SIG-M5 treated with dmso at 0.1 percent for 504 hours (cell line): ENCODE data around the gene UNC119B.

Source experiments
- DNase-seq: peaks from one replicate; lab custom pipeline; 2025; ENCODE audit not compliant: unreplicated experiment; lab: John Stamatoyannopoulos, UW

The UNC119B gene

DNA sequence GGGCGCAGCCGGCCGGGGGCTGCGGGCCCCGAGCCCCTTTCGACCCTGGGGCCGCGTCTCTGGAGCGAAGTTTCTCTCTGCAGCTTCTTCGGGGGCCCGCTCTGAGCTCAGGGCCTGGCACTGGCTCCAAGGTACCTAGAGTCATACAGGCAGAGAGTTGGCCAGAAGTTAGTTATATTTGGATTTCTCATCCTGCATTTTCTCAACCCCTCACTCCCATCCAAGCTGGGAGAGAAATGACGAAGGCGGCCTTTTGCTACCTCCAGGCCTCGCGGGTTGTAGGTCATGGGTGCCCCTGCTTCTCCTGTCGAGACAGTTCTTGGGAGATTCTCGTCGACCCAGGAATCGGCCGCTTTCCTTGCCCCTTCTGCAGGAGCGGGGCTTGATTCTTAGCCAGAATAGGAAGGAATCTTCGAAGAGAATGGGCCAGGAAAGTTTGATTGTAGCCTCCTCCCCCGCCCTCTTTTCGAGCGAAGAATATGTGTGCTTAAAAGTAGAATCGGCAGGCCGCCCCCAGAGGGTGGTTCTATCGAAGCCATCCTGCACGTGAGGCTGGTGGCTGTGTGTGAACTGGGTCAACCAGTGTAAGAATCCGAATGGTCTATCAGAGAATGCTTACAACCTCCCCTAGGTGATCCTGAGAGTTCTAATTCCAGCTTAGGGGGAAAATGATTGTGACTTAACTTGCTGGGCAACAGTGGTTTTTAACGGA is 22.5 kb upstream of the UNC119B start:
- no peak for DNase-seq

DNA sequence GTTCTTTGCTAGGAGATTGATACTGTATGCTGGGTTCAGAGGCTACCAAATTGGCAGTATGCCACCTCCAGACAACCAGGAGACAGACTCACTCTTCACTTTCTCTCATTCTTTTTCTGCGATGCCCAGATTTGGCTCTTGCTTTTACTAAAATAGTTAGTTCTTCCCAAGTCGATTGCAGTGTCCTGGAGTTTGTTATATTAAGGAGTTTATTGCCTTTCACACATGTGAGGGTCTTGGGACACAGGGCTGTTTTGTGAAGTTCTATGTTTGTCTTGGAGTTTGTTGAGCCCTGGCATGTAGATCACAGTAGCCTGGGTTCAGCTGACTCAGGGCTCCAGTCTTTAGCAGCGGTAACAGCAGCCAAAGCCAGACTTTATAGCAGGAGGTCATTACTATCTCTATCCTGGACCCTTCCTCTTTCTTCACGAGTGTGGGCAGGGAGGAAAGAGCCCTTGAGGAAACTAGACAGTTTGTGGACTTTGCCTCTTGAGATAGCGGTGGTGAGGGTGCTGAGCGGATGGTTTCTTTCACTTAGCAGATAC is 21.7 kb upstream of the UNC119B start:
- DNase-seq = peak; percentile 22

DNA sequence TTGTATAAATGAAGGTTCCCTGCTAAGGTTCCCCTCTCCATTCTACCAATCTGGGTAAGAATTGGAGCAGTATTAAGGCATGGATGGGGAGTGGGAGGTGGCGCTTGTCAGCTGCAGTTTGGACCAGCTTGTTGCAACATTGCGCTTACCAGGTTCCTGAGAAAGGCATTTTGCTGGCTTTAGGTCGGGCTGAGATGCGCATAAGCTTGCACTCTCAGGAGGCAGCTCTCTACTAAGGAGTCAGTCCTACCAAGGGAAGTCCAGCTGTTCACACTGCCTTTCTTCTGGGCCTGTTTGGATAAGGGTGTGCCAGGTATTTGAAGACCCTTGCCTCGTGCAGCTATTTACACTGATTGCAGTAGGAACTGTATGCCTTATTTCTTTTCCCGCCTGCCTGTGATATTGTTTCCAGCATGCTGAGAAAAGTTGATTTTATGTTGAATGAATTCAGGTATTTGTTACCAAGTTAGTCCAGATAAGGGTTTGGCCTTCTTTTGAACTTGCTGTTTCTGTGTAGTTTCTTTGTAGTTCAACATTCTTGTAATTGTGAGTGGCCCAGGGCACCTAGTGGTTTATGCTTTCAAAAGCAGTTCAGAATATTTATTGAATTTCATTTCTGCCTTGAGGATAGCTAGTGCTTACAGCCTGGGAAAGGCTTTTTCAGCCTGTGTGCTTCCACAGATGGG is 20.7 kb upstream of the UNC119B start:
- no peak for DNase-seq

DNA sequence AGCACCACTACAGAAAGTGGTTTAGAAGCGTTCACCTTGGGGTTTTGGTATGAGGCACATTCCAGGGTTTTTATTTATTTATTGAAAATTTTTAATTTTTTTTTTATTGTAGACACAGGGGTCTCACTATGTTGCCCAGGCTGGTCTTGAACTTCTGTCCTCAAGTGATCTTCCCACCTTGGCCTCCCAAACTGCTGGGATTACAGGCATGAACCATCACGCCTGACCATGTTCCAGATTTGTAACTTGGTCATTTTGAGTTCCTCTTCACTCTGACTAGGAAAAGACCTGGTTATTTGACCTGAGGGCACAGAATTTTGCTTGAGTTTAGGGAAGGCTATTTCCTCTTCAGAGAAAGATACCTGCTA is 20.2 kb upstream of the UNC119B start:
- no peak for DNase-seq

DNA sequence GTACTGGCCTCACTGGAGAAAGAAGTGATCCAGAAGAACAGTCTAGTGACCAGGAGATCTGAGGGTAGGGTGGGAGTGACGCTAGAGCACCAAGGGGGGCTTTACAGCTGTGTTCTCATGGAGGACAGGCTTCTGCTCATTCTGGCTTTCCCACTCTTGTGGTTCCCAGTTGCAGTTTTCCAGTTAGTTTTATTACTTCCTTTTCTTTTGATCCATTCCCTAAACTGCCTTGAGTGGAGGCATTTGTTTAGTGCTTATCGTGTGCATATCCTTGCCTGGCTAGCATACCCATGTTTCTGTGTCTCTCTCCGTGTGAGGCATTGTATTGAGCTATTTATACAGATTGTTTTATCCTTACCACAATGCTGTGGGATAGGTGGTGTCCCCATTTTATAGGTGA is 19.3 kb upstream of the UNC119B start:
- no peak for DNase-seq

DNA sequence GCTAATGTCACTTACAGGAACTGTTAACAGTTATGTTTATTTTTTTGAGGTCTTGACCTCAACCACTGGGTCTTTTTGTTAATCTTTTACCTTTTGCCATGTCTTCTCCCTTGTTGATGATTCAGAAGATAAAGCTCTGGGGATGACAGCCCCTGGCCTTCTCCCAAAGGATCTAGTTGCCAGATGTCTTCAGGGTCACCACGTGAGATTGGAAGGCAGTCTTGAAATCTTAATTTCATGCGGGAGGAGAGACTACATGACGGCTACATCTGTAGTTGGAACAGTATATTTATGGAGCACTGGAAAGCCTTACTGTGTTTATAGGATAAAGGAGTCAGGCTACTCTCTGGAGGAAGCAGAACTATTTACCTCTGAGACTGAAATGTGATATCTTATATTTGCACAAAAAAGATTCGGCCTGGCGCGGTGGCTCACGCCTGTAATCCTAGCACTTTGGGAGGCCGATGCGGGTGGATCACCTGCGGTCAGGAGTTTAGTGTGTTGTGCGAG is 17.7 kb upstream of the UNC119B start:
- DNase-seq = no peak

DNA sequence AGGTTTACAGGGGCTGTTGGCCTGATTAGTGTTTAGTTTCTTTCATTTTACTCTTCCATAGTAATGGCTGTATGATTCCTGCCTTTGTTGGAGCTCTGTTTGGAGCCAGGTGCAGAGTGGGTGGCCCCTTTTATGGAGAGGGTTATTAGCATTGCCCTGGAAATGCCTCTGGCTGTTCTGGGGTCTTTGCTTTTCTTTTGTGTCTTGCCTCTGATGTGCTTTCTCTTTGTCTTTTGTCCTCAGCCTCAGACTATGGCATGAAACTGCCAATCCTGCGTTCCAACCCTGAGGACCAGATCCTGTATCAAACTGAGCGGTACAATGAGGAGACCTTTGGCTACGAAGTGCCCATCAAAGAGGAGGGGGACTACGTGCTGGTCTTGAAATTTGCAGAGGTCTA is 16.4 kb upstream of the UNC119B start:
- DNase-seq = no peak

DNA sequence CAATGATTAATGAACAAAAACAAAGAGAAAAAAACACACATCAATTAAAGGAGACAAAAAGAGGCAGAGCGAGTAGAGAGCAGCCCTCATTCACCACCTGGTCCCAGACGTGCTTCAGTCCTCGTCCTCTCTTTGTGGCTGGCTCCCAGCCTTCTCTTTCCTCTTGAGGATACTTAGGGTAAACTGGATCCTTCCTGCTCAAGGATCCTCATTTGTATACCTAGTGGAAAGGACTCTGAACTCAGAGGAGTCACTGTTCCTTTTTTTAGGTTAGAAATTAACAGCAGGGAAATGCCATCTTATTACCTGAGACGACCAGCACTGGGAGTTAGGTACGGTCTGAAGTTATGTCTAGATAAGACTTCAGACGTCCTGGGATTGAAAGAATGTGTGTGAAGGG is 13.6 kb upstream of the UNC119B start:
- no peak for DNase-seq

DNA sequence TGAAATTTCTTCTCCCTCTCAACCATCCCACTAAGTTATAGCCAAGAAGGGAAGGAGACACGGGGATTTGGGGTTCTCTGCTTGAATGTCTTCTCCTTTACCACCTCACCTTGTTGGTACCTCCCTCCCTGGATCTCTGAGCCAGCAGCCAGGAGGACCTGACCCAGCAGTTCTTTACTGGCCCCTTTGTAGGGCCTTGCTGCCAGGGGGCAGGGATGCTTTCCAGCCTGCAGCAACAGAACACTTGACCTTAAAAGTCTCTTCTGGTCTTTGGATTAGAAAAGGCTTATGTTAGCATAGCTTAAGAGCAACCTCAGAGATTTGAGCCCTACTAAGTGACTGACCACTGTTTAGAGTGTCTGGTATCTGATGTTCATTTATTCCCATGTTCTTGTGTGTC is 12.9 kb upstream of the UNC119B start:
- no peak for DNase-seq

DNA sequence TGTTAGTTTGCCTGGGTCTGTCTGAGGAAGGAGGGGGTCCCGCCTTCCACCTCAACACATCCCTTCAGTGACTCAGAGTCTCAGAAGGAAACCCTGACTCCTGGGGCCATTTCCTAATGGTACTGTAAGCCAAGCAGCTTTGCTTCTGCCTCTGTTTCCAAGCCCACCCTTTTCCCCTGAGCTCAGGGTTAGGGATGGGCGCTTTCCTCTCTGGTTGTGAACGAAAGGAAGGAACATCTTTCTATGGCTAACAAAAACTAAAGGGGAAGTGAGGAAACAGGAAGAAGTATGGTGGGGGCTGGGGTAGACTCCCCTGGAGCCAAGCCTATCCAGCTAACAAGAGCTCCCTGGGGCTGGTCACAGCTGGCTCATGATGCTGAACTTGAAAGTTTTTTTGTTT is 11.6 kb upstream of the UNC119B start:
- peak; percentile 66 for DNase-seq

DNA sequence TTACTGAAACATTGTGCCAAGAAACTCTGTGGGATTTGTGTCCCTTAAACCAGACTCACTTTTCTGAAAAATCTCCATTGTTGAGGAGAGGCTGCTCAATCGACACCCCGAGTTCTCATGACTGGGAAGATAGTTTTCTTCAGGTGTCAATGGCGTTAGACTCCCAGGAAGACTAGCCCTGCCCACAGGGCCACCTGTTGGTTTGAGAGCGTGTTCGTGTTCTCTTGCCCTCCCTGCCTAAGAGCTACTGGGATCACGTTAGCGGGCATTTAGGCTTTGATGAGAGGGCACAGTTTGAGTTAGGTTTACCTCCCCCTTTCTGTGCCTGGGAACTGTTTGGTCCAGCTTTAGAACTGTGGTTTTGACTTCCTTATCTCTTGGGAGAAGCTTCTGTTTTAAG is 10.7 kb upstream of the UNC119B start:
- no peak for DNase-seq

DNA sequence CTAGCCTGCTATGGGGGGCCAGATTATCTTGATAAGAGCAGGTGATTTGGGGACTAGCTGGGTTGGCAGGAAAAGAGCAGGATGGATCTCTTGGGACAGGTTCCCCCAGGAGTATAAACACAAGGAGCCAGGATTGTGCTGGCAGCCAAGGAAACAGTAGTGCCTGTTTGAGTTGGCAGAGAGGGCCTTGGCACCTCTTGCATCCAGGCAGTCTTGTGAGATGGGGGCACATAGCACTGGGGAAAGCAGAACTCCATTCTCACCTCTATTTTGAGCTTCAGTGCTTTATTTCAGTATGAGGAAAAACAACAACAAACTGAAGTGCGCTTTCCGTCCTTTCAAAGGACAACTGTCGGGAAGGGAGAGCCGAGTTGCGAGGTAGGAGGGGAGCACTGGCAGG is 9.4 kb upstream of the UNC119B start:
- DNase-seq = no peak

DNA sequence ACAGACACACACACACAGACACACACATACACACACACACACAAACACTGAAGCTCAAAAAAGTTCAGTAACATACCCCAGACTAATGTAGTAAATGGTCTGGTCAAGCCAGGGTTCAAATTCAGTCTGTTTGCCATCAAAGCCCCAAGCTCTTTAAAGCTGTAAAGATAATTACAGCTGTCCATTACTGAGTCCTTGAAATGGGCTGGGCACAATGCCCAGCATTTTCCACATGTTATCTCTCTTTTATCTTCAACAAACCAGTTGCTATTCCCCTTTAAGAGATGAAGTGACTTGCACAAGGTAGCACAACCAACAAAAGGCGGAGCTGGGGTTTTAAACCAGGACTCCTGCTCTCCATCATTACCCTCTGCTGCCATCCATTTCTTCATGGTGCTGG is 7.6 kb upstream of the UNC119B start:
- DNase-seq = no peak

DNA sequence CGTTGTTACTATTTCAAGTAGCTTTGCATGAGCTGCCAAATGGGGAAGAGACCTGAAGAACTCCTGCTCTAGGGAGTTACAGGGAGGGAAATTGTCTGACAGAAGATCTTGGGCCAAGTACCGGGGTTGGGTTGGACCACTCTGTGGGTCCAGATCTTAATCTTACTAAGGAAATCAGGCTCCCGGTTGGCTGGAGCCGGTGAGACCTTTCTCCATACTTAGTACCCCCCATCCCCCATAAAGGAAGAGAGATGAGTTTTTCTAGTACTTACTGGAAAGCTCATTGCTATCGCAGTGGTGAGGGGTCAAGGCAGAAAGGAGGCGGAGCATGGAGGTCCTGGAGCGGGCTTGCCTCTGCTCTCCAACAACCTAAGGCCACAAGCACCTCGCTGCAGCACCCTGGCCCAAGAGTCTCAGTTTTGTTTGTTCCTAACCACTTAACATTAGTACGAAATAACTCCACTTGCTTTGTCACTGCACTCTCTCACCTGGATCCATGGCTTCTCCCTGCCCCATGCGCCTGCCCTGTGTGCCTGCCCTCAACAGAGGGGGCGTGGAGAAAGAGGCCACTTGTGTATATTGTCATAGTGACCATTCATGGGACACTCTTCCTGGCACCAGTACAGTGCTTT is 6.8 kb upstream of the UNC119B start:
- no peak for DNase-seq

DNA sequence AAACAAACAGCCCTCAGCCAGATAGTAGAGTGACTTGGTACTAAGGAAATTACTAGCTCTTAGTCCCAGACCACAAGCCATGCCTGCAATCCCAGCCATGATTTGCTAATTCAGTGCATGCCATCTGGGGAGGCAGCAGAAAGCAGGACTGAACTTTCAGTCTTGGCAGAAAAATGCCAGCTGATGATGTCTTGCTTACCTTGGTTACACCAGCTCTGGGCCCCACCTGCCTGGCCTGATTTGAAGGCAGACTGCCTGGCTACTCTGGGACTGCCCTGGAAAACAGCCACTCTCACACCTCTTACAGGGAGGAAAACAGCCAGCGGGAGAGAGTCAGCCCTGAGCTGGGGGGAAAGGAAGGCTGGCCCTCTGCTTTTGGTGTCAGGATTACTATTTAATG is 4.6 kb upstream of the UNC119B start:
- no peak for DNase-seq

DNA sequence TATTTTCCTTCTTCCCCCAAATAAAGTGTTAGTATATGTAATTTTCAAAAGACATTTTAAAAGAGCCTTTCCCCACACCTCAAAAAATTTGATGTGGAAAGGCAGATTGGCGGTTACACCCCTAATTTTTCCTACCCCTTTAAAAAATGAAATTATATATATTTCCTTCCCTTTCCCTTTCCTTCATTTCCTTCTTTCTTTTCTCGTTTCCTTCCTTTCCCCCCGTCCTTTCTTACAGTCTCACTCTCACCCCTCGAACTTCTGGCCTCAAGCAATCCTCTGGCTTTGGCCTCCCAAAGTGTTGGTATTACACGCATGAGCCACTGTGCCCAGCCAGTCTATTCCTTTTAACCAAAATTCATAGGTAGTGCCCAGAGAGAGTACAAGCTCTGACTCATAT is 4.2 kb upstream of the UNC119B start:
- DNase-seq = no peak

DNA sequence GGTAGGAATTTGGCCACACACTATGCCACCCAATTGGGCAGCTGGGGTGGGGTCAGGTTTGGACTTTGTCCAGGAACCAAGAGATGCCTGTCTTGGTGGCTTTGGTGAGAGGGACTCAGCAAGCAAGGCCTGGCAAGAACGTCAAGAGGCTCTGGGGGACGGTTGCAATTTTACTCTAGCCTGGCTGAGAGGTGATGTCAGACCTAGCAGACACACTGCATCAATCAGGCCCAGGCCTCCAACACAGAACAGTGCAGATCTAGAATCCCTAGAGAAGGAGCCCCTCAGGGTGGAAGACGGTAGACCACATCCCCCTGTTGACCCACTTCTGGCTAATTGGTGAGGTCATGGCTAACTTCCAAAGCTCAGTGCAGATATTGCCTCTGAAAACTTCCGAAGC is 1.6 kb upstream of the UNC119B start:
- DNase-seq = no peak

DNA sequence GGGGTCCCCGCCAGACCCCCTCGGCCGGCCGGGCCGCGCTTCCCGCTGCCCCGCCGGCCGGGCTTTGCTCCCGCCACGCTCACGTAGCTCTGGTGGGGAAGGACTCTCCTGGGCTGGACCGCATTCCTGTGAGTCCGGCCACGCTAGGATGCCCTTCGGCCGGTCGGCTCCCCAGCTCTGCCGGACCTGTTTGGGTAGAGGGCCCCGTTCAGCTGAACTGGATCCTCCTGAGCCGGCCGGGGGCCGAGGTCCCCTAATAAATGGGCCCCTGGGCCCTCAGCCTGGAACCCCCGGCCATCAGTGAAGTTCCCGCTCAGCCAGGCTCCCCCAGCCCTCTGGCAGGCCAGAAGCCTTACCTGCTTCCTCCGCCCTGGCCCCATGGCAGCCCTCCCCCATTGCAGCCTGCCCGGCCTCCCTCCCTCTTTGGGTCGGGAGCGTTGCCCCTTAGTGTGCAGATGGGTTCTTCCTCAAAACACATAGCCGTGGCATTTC is 593 bp downstream of the UNC119B start:
- peak; percentile 20 for DNase-seq

DNA sequence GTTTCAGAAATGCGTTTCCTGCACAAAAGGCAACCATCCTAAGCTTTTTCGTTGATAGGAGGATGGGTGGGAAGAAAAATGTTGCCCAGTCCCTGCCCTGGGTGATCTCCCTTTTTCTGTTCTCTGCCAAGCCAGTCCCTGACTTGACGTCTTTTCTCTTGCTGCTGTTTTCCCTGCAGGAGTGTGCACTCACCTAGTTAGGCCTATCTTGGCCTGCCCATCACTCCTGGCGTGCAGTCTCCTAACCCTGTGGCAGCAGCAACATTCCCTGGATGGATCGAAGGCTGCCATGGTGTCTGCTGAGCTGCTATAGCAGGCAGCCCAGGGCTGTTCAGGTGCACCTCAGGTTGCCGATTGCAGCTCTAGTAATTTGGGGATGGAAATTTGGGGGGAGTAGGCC is 1.2 kb downstream of the UNC119B start:
- DNase-seq = no peak

DNA sequence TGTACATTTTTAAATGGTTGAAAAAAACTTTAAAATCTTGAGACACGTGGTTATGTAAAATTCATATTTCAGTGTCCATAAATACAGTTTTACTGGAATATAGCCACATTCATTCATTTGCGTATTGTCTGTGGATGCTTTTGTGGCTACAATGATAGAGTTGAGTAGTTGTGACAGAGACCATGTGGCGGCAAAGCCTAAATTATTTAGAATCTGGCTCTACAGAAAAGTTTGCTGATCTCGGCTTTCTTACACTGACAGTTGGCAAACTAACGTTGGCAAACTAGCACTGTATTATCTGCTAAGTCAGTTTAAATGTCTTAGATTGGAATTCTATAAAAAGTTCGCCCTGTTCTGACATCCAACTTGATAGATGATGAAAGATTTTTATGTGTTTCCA is 2.4 kb downstream of the UNC119B start:
- DNase-seq = no peak

DNA sequence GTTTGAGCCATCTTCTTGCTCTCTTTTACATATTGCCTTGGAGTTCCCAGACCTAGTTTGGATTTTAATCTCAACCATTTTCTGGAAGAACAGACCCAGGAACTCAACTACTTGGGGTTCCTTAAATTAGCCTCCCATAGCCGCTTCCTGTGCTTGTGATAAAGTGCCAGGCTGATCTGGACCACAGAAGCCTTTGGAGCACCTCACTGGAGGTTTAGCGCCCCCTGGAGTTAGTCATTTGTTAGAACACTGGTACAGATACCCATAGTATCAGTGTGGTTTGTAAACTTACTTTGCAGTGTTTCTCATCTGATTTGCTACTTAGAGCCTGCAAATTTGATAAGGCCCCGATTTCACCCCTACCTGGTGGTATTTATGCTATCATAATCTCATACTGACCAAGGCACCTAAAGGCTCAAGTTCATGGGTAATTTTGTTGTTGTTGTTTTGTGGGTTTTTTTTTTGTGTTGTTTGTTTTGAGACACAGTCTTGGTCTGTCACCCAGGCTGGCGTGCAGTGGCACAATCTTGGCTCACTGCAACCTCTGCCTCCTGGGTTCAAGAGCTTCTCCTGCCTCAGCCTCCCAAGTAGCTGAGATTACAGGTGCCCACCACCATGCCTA is 3.7 kb downstream of the UNC119B start:
- DNase-seq = peak; percentile 90
